Neural cell (in vitro differentiated cells): ENCODE measurements around the gene TDRD6. TPM values are rescaled to one million over a fixed set of nuclear protein-coding genes. Genes with fewer than 3 reads are reported as not detected.
"Not testable (repeated sequence)": the region's sequence is repeated elsewhere in the genome, so short reads cannot be mapped to it uniquely, and the experiment has no call there.

ENCODE experiments used
- H2AFZ ChIP-seq: fragments of 200-600, 300-800 bp; sonication (generic), shearing (Covaris generic); 2 replicates; pipeline ENCODE4 v1.6.0; 2014; ENCODE audit warnings: low read depth, mild to moderate bottlenecking, antibody characterized with exemption, low read length, moderate library complexity
- H3F3A ChIP-seq: fragments of 200-600 bp; shearing (Covaris generic); 2 replicates; pipeline ENCODE4 v1.6.1; 2016; ENCODE audit warnings: mild to moderate bottlenecking, moderate library complexity, mixed read lengths, antibody characterized with exemption, low read length; ENCODE audit not compliant: insufficient read depth, poor library complexity, severe bottlenecking
- H3K27ac ChIP-seq: fragments of 200-600, 300-800 bp; sonication (generic), shearing (Covaris generic); 2 replicates; pipeline ENCODE4 v1.5.1; 2014; ENCODE audit warnings: mild to moderate bottlenecking, low read length, moderate library complexity
- H3K27me3 ChIP-seq: fragments of 300-800, 200-600 bp; sonication (generic), shearing (Covaris generic); 2 replicates; pipeline ENCODE4 v1.6.0; 2014; ENCODE audit warnings: mild to moderate bottlenecking, low read depth, low read length, moderate library complexity; ENCODE audit not compliant: insufficient read depth
- H3K36me3 ChIP-seq: fragments of 300-800, 200-600 bp; sonication (generic), shearing (Covaris generic); 2 replicates; pipeline ENCODE4 v1.5.1; 2014; ENCODE audit warnings: mild to moderate bottlenecking, antibody characterized with exemption, low read length, moderate library complexity; ENCODE audit not compliant: insufficient read depth
- H3K4me2 ChIP-seq: fragments of 300-800, 200-600 bp; sonication (generic), shearing (Covaris generic); 2 replicates; pipeline ENCODE4 v1.6.0; 2014; ENCODE audit warnings: mild to moderate bottlenecking, low read length
- H3K4me3 ChIP-seq: fragments of 300-800, 200-600 bp; sonication (generic), shearing (Covaris generic); 2 replicates; pipeline ENCODE4 v1.5.1; 2014; ENCODE audit warnings: mild to moderate bottlenecking, low read length, moderate library complexity
- H3K79me2 ChIP-seq: fragments of 200-600 bp; shearing (Covaris generic); replicated peaks from 2 replicates; pipeline ENCODE4 v1.6.0; 2014; ENCODE audit warnings: mild to moderate bottlenecking, low read length, moderate library complexity; ENCODE audit not compliant: insufficient read depth
- H3K9ac ChIP-seq: fragments of 300-800, 200-600 bp; sonication (generic), shearing (Covaris generic); 2 replicates; pipeline ENCODE4 v1.6.1; 2016; ENCODE audit warnings: mild to moderate bottlenecking, low read length, mixed read lengths
- H3K9me2 ChIP-seq: fragments of 200-600 bp; shearing (Covaris generic); 2 replicates; pipeline ENCODE4 v1.6.1; 2016; ENCODE audit warnings: mild to moderate bottlenecking, low read length, mixed read lengths; ENCODE audit not compliant: insufficient read depth
- H3K9me3 ChIP-seq: fragments of 200-600, 300-800 bp; sonication (generic), shearing (Covaris generic); 2 replicates; pipeline ENCODE4 v1.6.1; 2016; ENCODE audit warnings: mild to moderate bottlenecking, mixed run types, low read length, moderate library complexity, mixed read lengths
- H4K20me1 ChIP-seq: fragments of 200-600 bp; shearing (Covaris generic); 2 replicates; pipeline ENCODE4 v1.6.1; 2016; ENCODE audit warnings: mild to moderate bottlenecking, mixed run types; ENCODE audit not compliant: insufficient read depth
- CTCF ChIP-seq: fragments of 450-650 bp; IDR thresholded peaks from 2 replicates; pipeline ENCODE4 v1.5.1; 2014; ENCODE audit warnings: antibody characterized with exemption, mild to moderate bottlenecking, moderate library complexity; ENCODE audit not compliant: poor library complexity, severe bottlenecking
- EP300 ChIP-seq: fragments of 450-650 bp; conservative IDR thresholded peaks from 2 replicates; pipeline ENCODE4 v1.6.1; 2014; ENCODE audit warnings: antibody characterized with exemption, mild to moderate bottlenecking, moderate library complexity; ENCODE audit not compliant: poor library complexity, severe bottlenecking
- EZH2 ChIP-seq: fragments of 200-600, 300-800 bp; shearing (Covaris generic), sonication (generic); IDR thresholded peaks from 2 replicates; pipeline ENCODE4 v1.6.1; 2014; ENCODE audit warnings: antibody characterized with exemption, low read length, borderline replicate concordance, mild to moderate bottlenecking; ENCODE audit not compliant: insufficient read depth, poor library complexity, severe bottlenecking
- MXI1 ChIP-seq: fragments of 450-650 bp; conservative IDR thresholded peaks from 2 replicates; pipeline ENCODE4 v1.6.1; 2014; ENCODE audit warnings: antibody characterized with exemption, mild to moderate bottlenecking; ENCODE audit not compliant: poor library complexity, severe bottlenecking
- POLR2AphosphoS5 ChIP-seq: IDR thresholded peaks from 2 replicates; pipeline ENCODE4 v1.6.1; 2012
- RAD21 ChIP-seq: fragments of 450-650 bp; conservative IDR thresholded peaks from 2 replicates; pipeline ENCODE4 v1.6.1; 2014; ENCODE audit warnings: antibody characterized with exemption, mild to moderate bottlenecking, moderate library complexity
- REST ChIP-seq: IDR thresholded peaks from 2 replicates; pipeline ENCODE4 v1.6.1; 2012; ENCODE audit warnings: borderline replicate concordance
- SMC3 ChIP-seq: fragments of 450-650 bp; conservative IDR thresholded peaks from 2 replicates; pipeline ENCODE4 v1.6.1; 2014; ENCODE audit warnings: antibody characterized with exemption, mild to moderate bottlenecking, moderate library complexity; ENCODE audit not compliant: poor library complexity
- TAF1 ChIP-seq: IDR thresholded peaks from 2 replicates; pipeline ENCODE4 v1.6.1; 2012; ENCODE audit warnings: low read depth
- polyA plus RNA-seq: library from polyadenylated mRNA; depleted of rRNA; stranded (reverse); fragments of >200 nt; gene quantifications from 2 replicates; pipeline ENCODE4 v1.2.3, GENCODE V29; 2014

The TDRD6 gene
- polyA plus RNA-seq, 1 donor from 2014 or later = 0.92 TPM

- Histone ChIP-seq H3K9ac (no peak overlapping the region), H2AFZ (no peak overlapping the region), H3K9me2 (no peaks in the 10 kb centered on the region), H3K4me3 (no peak overlapping the region), H3K79me2 (no peaks in the 10 kb centered on the region), H3K27ac (no peak overlapping the region), H3F3A (no peaks in the 10 kb centered on the region), H4K20me1 (no peaks in the 10 kb centered on the region), H3K27me3 (no peaks in the 10 kb centered on the region), H3K4me2 (no peak overlapping the region), H3K9me3 (no peaks in the 10 kb centered on the region), H3K36me3 (no peaks in the 10 kb centered on the region)
- TF ChIP-seq POLR2AphosphoS5 = no peak
- no peak for TF ChIP-seq EP300
- no peak for TF ChIP-seq SMC3
- TF ChIP-seq CTCF = no peak
- no peak for TF ChIP-seq RAD21
- TF ChIP-seq MXI1 = no peak
- TF ChIP-seq EZH2 = no peak
- no peak for TF ChIP-seq TAF1
- TF ChIP-seq REST = no peak
These were observed 42.4 kb upstream of the TDRD6 start for GRCh38 chr6:46645265-46645664.

GRCh38 chr6:46648108-46648507 lies 39.6 kb upstream of the TDRD6 start:
- not testable (repeated sequence) for H3K36me3 ChIP-seq, H3K9me3 ChIP-seq, H2AFZ ChIP-seq, H3K27ac ChIP-seq, H3K4me3 ChIP-seq, H3F3A ChIP-seq, H3K9me2 ChIP-seq, H3K27me3 ChIP-seq, H3K79me2 ChIP-seq, H4K20me1 ChIP-seq, H3K9ac ChIP-seq, H3K4me2 ChIP-seq

GRCh38 chr6:46648869-46649492 lies 38.7 kb upstream of the TDRD6 start:
- H3K4me3 ChIP-seq = no peak overlapping the region
- TF ChIP-seq MXI1 (no peak), EP300 (no peak), RAD21 (no peak), EZH2 (no peak), POLR2AphosphoS5 (no peak), SMC3 (no peak)
- H2AFZ ChIP-seq = no peak overlapping the region
- H3K9me2 ChIP-seq = no peaks in the 10 kb centered on the region
- no peaks in the 10 kb centered on the region for H3K27me3 ChIP-seq
- H3K9ac ChIP-seq = no peak overlapping the region
- H3K27ac ChIP-seq = no peak overlapping the region
- no peaks in the 10 kb centered on the region for H3K79me2 ChIP-seq
- no peak overlapping the region for H3K4me2 ChIP-seq
- no peaks in the 10 kb centered on the region for H3F3A ChIP-seq
- no peaks in the 10 kb centered on the region for H3K36me3 ChIP-seq
- no peaks in the 10 kb centered on the region for H4K20me1 ChIP-seq
- no peaks in the 10 kb centered on the region for H3K9me3 ChIP-seq
